ENCODE results near the gene CFAP68. TPM values are rescaled to one million over a fixed set of nuclear protein-coding genes. Genes with fewer than 3 reads are reported as not detected.
"Not testable (repeated sequence)": the region's sequence is repeated elsewhere in the genome, so short reads cannot be mapped to it uniquely, and the experiment has no call there.

CFAP68 gene
- total RNA-seq, 2 donors from 2014 or later = 19.5 to 22.4 TPM

DNA sequence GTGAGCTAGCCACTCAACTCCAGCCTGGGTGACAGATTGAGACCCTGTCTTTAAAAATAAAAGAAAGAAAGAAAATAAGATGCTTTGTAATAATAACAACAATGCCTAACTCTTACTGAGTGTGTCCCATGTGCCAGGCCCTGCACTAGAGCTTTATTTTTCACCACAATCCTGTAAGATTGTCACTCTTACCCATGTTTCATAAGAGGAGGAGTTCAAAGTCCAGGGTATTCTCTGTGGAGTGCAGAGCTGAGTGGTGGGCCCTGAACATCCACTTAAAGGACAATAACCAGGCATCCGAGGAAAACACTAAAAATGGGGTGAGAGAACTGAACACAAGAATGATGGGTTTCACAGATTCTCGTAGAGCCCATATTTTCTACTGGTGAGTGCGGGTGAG, 38.4 kb downstream of the CFAP68 start:
- no peak for ATAC-seq (replicated peaks)
- Mint-ChIP-seq H3K36me3 (ENCODE audit: low read depth) (no peaks in the 10 kb centered on the region), H3K27me3 (peaks cover 31% of the 10 kb centered on the region), H3K4me3 (no peak overlapping the region), H3K9me3 (no peaks in the 10 kb centered on the region), H3K27ac (no peak overlapping the region), H3K4me1 (no peaks in the 10 kb centered on the region)

DNA sequence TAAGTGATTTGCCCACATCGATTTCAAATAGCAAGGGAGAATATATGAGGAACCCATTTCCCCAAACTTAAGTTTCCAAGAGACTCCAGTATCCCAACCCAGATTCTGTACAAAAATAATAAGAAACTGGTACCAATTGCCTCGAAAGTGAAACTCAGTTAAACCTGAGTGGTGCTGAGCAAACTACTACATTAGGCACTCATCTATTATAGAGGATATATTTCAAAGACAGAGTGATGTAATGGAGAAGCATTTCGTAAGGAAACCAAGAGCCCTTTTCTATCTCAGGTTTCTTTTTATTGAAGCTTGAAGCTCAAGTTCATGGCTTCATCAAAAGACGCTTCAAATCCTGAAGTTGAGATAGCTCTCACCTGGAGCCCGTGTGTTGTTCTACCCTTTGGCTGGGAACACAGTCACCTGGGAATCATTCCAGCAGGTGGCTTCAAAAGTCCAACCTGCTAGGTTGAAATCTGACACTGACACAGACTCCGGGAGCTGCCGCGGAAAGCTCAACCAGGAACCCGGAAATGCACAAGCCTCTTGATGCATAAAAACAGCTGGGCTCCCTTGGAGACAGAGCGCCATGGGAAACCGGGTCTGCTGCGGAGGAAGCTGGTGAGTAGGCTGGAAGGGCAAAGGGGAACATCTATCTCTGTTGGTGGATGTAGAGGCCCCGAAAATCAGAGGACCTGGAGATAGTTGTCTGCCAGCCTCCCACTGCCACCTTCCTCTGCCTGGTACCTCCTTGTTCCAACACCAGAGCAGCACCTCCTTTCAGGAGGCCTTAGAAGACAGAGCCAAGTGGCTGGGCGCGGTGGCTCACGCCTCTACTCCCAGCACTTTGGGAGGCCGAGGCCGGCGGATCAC, 39.3 kb downstream of the CFAP68 start, which contains the start of gene C11orf52:
TSS of gene C11orf52 (plus strand) at position 524 of the 867 bp plus-strand sequence. CDS start at position 584, 60 bp downstream.
- no peak for ATAC-seq (replicated peaks)
- Mint-ChIP-seq H3K9me3 (no peaks in the 10 kb centered on the region), H3K4me1 (no peaks in the 10 kb centered on the region), H3K36me3 (ENCODE audit: low read depth) (no peaks in the 10 kb centered on the region), H3K4me3 (no peak within 1 kb of the TSS), H3K27me3 (peaks cover 26% of the 10 kb centered on the region), H3K27ac (no peak within 1 kb of the TSS)

DNA sequence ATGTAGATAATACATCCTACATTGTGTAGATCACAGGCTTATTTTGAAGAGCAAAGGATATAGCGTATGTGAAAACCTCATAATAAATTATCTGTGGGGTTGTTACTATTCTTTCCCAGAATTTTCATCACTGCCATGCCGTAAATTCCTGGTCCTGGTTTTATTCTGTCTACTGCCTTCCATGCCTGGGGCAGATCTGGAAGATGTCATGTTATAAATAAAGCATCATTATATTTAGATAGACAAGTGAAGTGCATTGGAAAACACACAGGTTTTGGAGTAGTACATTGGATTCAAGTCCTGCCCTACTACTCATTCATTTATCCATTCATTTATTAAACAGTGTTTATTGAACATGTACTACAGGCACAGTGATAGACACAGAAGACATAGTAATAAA, 41.6 kb downstream of the CFAP68 start:
- H3K9me3 Mint-ChIP-seq = no peaks in the 10 kb centered on the region
- ATAC-seq (replicated peaks) = no peak
- no peaks in the 10 kb centered on the region for H3K36me3 Mint-ChIP-seq (ENCODE audit: low read depth)
- peaks cover 15% of the 10 kb centered on the region for H3K27me3 Mint-ChIP-seq
- H3K27ac Mint-ChIP-seq = no peak overlapping the region
- no peaks in the 10 kb centered on the region for H3K4me1 Mint-ChIP-seq
- no peak overlapping the region for H3K4me3 Mint-ChIP-seq

DNA sequence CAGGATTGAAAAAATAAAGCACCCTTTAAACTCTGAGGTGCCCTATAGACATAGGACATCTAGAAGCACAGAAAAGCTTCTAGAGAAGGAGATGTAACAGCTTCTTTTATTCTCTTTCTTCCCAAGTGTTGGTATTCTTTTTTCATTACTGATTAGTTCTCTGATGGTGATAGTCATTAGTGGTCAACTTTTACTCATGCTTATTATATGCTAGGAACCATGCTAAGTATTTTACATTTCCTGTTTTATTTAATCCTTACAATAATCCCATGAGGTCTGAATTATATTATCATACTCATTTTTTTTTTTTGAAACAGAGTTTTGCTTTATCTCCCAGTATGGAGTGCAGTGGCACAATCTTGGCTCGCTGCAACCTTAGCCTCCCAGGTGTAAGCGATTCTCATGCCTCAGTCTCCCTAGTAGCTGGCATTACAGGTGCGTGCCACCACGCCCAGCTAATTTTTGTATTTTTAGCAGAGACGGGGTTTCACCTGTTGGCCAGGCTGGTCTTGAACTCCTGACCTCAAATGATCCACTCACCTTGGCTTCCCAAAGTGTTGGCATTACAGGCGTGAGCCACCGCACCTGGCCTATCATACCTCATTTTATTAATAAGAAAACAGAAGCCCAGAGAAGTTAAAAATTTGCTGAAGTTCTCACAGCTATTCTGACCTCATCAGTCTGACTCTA, 42.3 kb downstream of the CFAP68 start:
- H3K4me1 Mint-ChIP-seq = no peaks in the 10 kb centered on the region
- H3K36me3 Mint-ChIP-seq (ENCODE audit: low read depth) = no peaks in the 10 kb centered on the region
- H3K9me3 Mint-ChIP-seq = no peaks in the 10 kb centered on the region
- H3K27me3 Mint-ChIP-seq = peaks cover 8% of the 10 kb centered on the region
- H3K4me3 Mint-ChIP-seq = no peak overlapping the region
- H3K27ac Mint-ChIP-seq = no peak overlapping the region
- no peak for ATAC-seq (replicated peaks)

DNA sequence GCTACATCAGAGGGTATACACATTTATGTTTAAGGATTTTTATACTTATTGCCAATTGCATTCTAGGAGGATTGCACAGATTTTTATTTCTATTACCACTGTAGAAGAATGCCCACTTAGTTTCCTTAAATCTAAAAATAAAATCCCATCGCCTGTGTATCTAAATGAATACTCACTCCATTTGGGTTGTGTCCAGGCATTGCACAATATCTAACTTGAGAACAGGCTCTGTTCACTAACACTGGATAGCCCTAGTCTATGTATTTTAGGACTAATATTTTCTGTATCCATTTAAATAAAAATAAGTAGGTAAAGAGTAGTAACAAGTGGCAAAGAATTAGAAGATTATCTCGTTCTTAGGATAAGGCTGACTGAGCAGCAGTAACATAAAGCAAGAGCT, 43.5 kb downstream of the CFAP68 start:
- ATAC-seq (replicated peaks) = no peak
- Mint-ChIP-seq H3K27ac (peak overlapping the region; percentile 34), H3K4me1 (no peaks in the 10 kb centered on the region), H3K9me3 (no peaks in the 10 kb centered on the region), H3K4me3 (no peak overlapping the region), H3K36me3 (ENCODE audit: low read depth) (no peaks in the 10 kb centered on the region), H3K27me3 (peaks cover 3% of the 10 kb centered on the region)

DNA sequence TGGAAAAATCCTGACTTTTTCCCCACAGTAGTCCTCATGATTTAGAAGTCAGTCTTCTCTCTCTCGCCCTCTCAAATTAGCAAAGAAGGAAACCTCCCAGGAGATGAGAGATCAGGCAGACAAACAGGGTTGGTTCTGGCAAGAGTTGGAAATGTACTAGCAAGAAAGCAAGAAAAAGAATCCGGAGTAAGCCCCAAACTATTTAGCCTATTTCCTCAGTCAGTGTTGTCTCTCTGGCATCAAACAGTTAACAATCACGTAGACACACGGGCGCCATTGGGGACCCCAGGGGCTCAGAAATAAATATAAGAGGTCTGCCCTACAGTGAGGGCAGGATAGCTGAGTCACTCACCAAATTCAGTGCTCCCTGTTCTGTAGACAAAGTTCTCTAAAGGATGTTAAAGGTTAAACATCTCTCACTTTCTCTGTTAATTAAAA, 44.0 kb downstream of the CFAP68 start:
- ATAC-seq (replicated peaks) = no peak
- H3K4me3 Mint-ChIP-seq = no peak overlapping the region
- peak overlapping the region; percentile 34 for H3K27ac Mint-ChIP-seq
- H3K36me3 Mint-ChIP-seq (ENCODE audit: low read depth) = no peaks in the 10 kb centered on the region
- peaks cover 3% of the 10 kb centered on the region for H3K27me3 Mint-ChIP-seq
- no peaks in the 10 kb centered on the region for H3K4me1 Mint-ChIP-seq
- H3K9me3 Mint-ChIP-seq = no peaks in the 10 kb centered on the region

DNA sequence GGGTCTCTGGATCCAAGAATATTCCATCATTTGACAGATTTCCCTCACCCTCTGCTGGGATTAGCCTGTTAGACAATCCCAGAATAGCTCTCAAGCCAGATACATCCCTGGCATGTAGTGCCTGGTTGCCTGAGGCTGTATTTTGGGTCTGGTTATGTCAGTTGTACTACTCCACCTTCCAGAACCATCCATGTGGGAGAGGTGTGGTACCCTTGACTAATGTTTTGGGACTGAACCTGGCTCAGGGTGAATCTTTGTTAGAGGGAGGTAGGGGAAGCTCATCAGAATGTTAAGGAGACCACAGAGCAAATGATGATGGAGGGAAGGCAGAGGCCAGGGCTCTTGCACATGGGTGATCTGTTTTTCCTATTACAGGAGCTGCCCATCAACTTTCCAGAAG, 44.6 kb downstream of the CFAP68 start:
- Mint-ChIP-seq H3K27ac (peak overlapping the region; percentile 34), H3K4me3 (no peak overlapping the region), H3K9me3 (no peaks in the 10 kb centered on the region), H3K27me3 (peaks cover 3% of the 10 kb centered on the region), H3K4me1 (no peaks in the 10 kb centered on the region), H3K36me3 (ENCODE audit: low read depth) (no peaks in the 10 kb centered on the region)
- ATAC-seq (replicated peaks) = no peak

DNA sequence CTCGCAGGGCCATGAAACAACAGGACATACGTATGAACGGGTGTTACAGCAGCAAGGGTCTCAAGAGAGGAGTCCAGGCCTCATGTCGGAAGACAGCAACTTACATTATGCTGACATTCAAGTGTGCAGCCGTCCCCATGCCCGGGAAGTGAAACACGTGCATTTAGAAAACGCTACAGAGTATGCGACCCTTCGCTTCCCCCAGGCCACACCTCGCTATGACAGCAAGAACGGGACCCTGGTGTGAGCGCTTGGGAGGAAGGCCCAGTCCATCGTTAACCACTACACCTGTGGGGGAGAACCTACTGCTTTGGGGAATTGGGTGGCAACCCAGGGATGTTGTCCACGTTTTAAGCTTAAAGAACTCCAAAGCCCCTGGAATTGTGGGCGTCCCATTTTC, 46.6 kb downstream of the CFAP68 start:
- no peaks in the 10 kb centered on the region for H3K27me3 Mint-ChIP-seq
- H3K36me3 Mint-ChIP-seq (ENCODE audit: low read depth) = no peaks in the 10 kb centered on the region
- no peaks in the 10 kb centered on the region for H3K4me1 Mint-ChIP-seq
- peak overlapping the region; percentile 56 for H3K27ac Mint-ChIP-seq
- no peak for ATAC-seq (replicated peaks)
- H3K9me3 Mint-ChIP-seq = no peaks in the 10 kb centered on the region
- H3K4me3 Mint-ChIP-seq = peak overlapping the region; percentile 76

DNA sequence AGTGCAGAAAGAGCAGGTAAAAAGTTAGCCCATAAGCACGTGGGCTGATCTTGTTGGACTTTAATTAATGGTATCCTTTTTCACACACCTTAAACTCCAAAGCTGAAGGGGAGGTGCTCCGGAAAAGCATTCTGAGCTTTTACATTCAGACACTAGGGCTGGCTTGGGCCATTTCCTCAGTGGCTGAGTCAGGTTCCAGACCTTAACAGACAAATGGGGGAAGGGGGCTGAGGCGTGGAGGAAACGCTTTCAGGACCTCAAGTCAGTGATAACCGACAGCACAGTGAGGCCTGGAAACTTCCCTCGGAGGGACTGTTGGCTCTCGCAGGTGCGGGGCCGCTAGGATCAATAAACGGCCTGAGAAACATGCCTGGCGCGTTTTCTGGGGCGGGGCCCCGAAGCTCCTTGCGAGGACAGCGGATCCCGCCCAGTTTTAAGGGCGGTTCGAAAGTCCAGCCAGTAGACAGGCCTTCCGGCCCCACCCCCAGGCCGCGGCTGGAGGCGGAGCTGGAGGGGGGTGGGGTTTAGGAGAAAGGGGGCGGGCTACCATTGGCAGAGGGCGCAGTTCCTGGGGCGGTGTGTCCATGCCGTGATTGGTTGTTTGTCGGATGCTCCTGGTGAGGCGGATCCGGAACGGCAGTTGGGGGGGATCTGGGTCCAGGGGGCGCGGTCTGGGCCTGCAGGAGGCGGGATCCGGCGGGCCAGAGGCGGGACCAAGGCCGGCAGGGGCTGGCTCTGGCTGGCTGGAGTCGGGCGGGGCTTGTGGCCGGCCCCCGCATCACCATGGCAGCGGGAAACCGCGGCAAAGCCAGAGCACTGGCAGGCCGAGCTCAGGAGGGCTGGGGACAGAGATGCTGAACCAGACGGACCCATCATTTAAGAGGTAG, 47.4 kb downstream of the CFAP68 start:
- no peaks in the 10 kb centered on the region for H3K9me3 Mint-ChIP-seq

DNA sequence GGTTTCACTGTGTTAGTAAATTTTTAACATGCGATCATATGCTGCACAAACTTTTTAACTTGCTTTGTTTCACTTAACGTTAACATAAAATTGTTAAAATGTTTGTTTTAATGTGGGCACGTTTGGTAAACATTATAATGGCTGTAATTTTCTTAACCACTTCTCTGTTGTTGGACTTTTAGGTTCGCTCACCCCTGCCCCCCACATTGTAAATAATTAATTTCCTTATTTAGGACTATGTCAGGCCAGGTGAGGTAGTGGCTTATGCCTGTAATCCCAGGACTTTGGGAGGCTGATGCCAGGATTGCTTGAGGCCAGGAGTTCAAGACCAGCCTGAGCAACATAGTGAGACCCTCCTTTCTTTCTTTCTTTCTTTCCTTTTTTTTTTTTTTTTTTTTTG, 51.1 kb downstream of the CFAP68 start:
- no peaks in the 10 kb centered on the region for H3K9me3 Mint-ChIP-seq
- no peaks in the 10 kb centered on the region for H3K27me3 Mint-ChIP-seq
- H3K27ac Mint-ChIP-seq = no peak overlapping the region
- no peak for ATAC-seq (replicated peaks)
- no peak overlapping the region for H3K4me3 Mint-ChIP-seq
- H3K36me3 Mint-ChIP-seq (ENCODE audit: low read depth) = no peaks in the 10 kb centered on the region
- peaks cover 6% of the 10 kb centered on the region for H3K4me1 Mint-ChIP-seq

More for the DNA sequence above, 47.4 kb downstream of the CFAP68 start:
- Mint-ChIP-seq H3K4me1 (no peaks in the 10 kb centered on the region), H3K27me3 (no peaks in the 10 kb centered on the region), H3K27ac (peak overlapping the region; percentile 64), H3K4me3 (peak overlapping the region; percentile 76), H3K36me3 (ENCODE audit: low read depth) (no peaks in the 10 kb centered on the region)
- ATAC-seq (replicated peaks) = peak; percentile 92

DNA sequence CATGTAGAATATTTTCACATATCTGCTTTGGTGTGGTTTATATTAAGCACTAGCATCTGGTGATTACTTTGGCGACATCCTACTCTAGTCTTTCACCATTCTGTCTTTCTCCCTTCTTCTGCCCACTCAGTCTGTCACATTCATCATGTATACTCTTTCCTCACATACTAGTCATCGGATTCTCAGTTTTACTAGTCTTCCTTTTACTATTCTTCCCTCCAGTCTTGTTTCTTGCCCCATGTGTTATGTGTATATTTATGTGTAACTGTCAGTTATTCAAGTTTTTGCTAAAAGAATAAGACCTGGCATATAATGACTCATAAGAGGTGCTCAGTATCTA, 53.2 kb downstream of the CFAP68 start:
- peaks cover 4% of the 10 kb centered on the region for H3K36me3 Mint-ChIP-seq (ENCODE audit: low read depth)
- H3K27ac Mint-ChIP-seq = peak overlapping the region; percentile 40
- H3K4me1 Mint-ChIP-seq = peaks cover 17% of the 10 kb centered on the region
- peak overlapping the region; percentile 33 for H3K4me3 Mint-ChIP-seq
- ATAC-seq (replicated peaks) = peak; percentile 84
- H3K27me3 Mint-ChIP-seq = no peaks in the 10 kb centered on the region
- H3K9me3 Mint-ChIP-seq = no peaks in the 10 kb centered on the region

DNA sequence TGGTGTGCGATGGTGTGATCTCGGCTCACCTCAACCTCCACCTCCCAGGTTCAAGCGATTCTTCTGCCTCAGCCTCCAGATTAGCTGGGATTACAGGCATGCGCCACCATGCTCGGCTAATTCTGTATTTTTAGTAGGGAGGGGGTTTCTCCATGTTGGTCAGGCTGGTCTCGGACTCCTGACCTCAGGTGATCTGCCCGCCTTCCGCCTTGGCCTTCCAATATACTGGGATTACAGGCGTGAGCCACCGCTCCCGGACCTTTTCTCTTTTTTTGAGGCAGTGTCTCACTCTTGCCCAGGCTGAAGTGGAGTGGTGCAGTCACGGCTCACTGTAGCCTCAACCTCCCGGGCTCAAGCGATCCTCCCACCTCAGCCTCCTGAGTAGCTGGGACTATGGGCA, 53.8 kb downstream of the CFAP68 start:
- H3K27me3 Mint-ChIP-seq; H3K9me3 Mint-ChIP-seq; H3K27ac Mint-ChIP-seq; ATAC-seq (replicated peaks); H3K36me3 Mint-ChIP-seq (ENCODE audit: low read depth): not testable (repeated sequence)
- H3K4me3 Mint-ChIP-seq = peak overlapping the region; percentile 33
- peaks cover 20% of the 10 kb centered on the region for H3K4me1 Mint-ChIP-seq

DNA sequence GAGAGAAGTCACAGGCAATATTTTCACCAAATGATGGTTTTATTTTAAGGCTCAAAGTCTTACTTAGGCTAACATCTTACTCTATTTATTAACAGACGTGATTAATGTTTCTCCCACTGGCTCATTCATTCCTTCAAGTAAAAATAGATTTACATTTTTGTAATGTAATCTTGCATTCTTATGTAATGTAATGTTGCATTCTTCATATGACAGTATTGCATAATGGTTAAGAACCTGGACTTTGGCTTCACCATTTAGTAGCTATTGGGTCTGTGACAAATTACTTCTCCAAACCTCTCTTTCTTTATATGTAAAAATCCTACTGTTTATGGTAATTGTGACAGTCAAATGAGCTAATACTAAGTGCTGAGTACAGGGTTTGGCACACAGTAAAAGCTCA, 54.5 kb downstream of the CFAP68 start:
- H3K9me3 Mint-ChIP-seq = no peaks in the 10 kb centered on the region
- H3K27ac Mint-ChIP-seq = no peak overlapping the region
- H3K4me1 Mint-ChIP-seq = peaks cover 27% of the 10 kb centered on the region
- H3K27me3 Mint-ChIP-seq = no peaks in the 10 kb centered on the region
- no peak for ATAC-seq (replicated peaks)
- H3K4me3 Mint-ChIP-seq = no peak overlapping the region
- H3K36me3 Mint-ChIP-seq (ENCODE audit: low read depth) = peaks cover 12% of the 10 kb centered on the region

DNA sequence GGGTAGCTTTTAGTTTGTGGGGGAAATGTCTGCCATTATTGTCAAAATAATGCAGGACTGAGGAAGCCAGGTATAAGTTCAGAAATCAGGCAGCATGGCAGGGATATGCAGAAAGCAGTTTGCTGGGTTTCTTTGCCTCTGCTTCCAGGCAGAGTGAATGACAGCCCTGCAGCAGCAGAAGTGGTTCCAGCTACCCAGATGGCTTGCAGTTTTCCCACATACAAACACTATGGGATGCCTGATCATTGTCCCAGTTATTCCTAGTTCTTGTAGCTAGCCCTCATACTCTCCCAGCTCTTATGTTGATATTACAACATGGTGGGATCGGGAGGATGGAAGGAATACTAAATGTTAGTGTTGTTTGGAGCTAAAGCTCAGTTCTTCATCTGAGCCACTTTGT, 55.0 kb downstream of the CFAP68 start:
- Mint-ChIP-seq H3K27me3 (no peaks in the 10 kb centered on the region), H3K4me3 (no peak overlapping the region), H3K9me3 (no peaks in the 10 kb centered on the region), H3K4me1 (peaks cover 31% of the 10 kb centered on the region), H3K36me3 (ENCODE audit: low read depth) (peaks cover 14% of the 10 kb centered on the region), H3K27ac (no peak overlapping the region)
- ATAC-seq (replicated peaks) = no peak

All from activated T-helper 17 cell treated with anti-CD3 and anti-CD28 coated beads, Interleukin-2, amount 50 U/mL, for 72 hours (primary cell).